Measurements from ENCODE around the gene ALAS1. TPM values are rescaled to one million over a fixed set of nuclear protein-coding genes. Genes with fewer than 3 reads are reported as not detected.

ALAS1 gene
- total and polyA plus RNA-seq, 2 of the 13 experiments (the other 11 are each of a cell fraction or from before 2014, with no cell fraction given) = 36.0 to 43.2 TPM

DNA sequence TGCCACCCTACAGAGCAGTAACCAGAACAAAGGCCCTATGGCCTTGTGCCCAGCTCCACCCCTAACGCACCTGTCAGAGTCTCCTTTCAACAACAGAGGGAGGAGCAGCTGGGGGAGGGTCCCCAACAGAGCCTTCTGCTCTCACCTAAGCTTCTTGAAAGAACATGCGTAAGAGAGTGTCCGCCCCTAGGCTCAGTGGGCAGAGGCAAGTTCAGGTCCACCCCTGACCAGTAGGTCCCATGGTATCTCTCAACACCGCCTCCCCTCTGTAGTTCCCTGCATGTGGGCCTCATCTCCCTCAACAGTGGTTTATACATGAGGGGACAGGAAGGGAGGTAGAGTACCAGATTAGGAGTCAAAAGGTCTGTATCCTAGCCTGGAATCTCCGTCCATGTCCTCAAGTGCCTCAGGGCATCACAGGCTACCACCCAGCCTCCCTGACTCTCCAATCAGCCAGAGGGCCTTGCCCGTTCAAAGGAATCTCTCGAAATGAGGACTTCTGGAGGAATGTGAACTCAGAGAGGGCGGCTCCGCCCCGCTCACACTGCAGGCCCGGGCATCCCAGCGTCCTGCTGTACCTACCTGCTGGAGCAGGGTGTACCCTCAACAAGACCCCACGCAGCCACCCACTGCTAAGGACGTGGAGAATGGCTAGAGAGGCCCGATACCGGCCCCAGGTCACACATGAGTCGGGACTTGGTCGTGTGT is 44.4 kb upstream of the ALAS1 start:
- peaks cover 7 to 20% of the 10 kb centered on the region in 2 experiments; a peak in 4 of 5 replicates for H3K36me3 ChIP-seq (replicated peaks in 1 of 2; ENCODE audit: control insufficient read depth in 1 of 2, insufficient read depth in 2 of 2, low read length in 2 of 2)
- ChIA-PET POLR2A (interaction anchor here (0.8 to 2.7 kb wide), 10 partner anchors 10 to 211 kb away, joined by 3 to 30 read pairs (median 12); partner anchors contain the start of genes ACY1, DUSP7, GLYCTK and PARP3), CTCF (ENCODE audit: low intra/inter-chr PET ratio, low total read pairs) (no interaction called here)
- 0% methylated on average over 1 of the region's 18 CpGs for WGBS (ENCODE audit: low lambda C conversion rate)
- intact Hi-C loops (cut with micrococcal nuclease; ENCODE audit: unreplicated experiment) = loop anchor here (2.0 kb wide), 1 partner anchor 57 kb away; no protein-coding TSS in a partner anchor
- FAIRE-seq = peak; percentile 63
- DNase-seq (ENCODE audit: low spot score) = peak; percentile 48
- BruUV-seq (replicated peaks) = TSS peak; percentile 73
- H3K79me2 ChIP-seq (ENCODE audit: insufficient read depth, low read length) = peaks cover 6% of the 10 kb centered on the region
- H3K4me1 ChIP-seq (ENCODE audit: insufficient read depth, low read length) = peaks cover 36% of the 10 kb centered on the region
- ATAC-seq = peak; percentile 57
- peak overlapping the region; percentile 84 to 87 (median 85) for H3K4me3 ChIP-seq (replicated peaks in 1 of 3; ENCODE audit: insufficient read depth in 1 of 3, low read depth in 2 of 3, low read length in 3 of 3)
- no peak overlapping the region for H2AFZ ChIP-seq (ENCODE audit: low read length)
- no peaks in the 10 kb centered on the region for H3K27me3 ChIP-seq (ENCODE audit: control insufficient read depth in 1 of 2, insufficient read depth in 2 of 2, low read length in 2 of 2)
- peak overlapping the region; percentile 90 for H3K27ac ChIP-seq (ENCODE audit: extremely low read length, insufficient read depth, low read length)
- peak overlapping the region; percentile 96 for H3K4me2 ChIP-seq (ENCODE audit: low read depth, low read length)
- H4K20me1 ChIP-seq (ENCODE audit: insufficient read depth, low read length) = no peaks in the 10 kb centered on the region
- no peaks in the 10 kb centered on the region for H3K9me3 ChIP-seq (ENCODE audit: low read length)
- in situ Hi-C loops (cut with HindIII; ENCODE audit: extremely low pct_ligation_motif_present, low pct_unique_long_range_greater_than_20kb) = no loop called here
- H3K9ac ChIP-seq (ENCODE audit: insufficient read depth, low read depth, low read length) = peak overlapping the region; percentile 77
- 0 out of 2 replicates have a peak, but pooled peaks have one; percentile 15 for TF ChIP-seq ZNF343 (CRISPR knock-in tag; IDR thresholded peaks at IDR 0.05)
- TF ChIP-seq ZNF549 (CRISPR knock-in tag; IDR thresholded peaks at IDR 0.05) = no peak
- TF ChIP-seq ZFP1 (CRISPR knock-in tag; IDR thresholded peaks at IDR 0.05) = no peak
- peak; percentile 14; the same call in 1 of the 2 replicates for TF ChIP-seq SOX5 (CRISPR knock-in tag; IDR thresholded peaks at IDR 0.05; ENCODE audit: borderline replicate concordance)
- no peak for TF ChIP-seq ZNF333 (CRISPR knock-in tag; IDR thresholded peaks at IDR 0.05; ENCODE audit: borderline replicate concordance)
- TF ChIP-seq ZNF230 (CRISPR knock-in tag; IDR thresholded peaks at IDR 0.05) = 0 out of 2 replicates have a peak, but pooled peaks have one; percentile 6
- TF ChIP-seq, protein P1, sequence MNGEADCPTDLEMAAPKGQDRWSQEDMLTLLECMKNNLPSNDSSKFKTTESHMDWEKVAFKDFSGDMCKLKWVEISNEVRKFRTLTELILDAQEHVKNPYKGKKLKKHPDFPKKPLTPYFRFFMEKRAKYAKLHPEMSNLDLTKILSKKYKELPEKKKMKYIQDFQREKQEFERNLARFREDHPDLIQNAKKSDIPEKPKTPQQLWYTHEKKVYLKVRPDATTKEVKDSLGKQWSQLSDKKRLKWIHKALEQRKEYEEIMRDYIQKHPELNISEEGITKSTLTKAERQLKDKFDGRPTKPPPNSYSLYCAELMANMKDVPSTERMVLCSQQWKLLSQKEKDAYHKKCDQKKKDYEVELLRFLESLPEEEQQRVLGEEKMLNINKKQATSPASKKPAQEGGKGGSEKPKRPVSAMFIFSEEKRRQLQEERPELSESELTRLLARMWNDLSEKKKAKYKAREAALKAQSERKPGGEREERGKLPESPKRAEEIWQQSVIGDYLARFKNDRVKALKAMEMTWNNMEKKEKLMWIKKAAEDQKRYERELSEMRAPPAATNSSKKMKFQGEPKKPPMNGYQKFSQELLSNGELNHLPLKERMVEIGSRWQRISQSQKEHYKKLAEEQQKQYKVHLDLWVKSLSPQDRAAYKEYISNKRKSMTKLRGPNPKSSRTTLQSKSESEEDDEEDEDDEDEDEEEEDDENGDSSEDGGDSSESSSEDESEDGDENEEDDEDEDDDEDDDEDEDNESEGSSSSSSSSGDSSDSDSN (CRISPR knock-in tag; IDR thresholded peaks at IDR 0.05) = peak; percentile 1; the same call in 1 of the 2 replicates
- TF ChIP-seq POLR2A (IDR thresholded peaks at IDR 0.05; ENCODE audit: insufficient read depth in 1 of 2, low read depth in 2 of 2, low read length in 2 of 2) = 0 out of 4 replicates have a peak, but pooled peaks of 1 of the 2 experiments have one; percentile 18
- peak; percentile 34; the same call in 1 of the 2 replicates for TF ChIP-seq SP5 (CRISPR knock-in tag; IDR thresholded peaks at IDR 0.05; ENCODE audit: borderline replicate concordance, low read depth)
- TF ChIP-seq ZC3H13 (CRISPR knock-in tag; IDR thresholded peaks at IDR 0.05) = 0 out of 2 replicates have a peak, but pooled peaks have one; percentile 4
- TF ChIP-seq ZNF619 (CRISPR knock-in tag; IDR thresholded peaks at IDR 0.05) = 0 out of 2 replicates have a peak, but pooled peaks have one; percentile 21
- TF ChIP-seq, protein P2, sequence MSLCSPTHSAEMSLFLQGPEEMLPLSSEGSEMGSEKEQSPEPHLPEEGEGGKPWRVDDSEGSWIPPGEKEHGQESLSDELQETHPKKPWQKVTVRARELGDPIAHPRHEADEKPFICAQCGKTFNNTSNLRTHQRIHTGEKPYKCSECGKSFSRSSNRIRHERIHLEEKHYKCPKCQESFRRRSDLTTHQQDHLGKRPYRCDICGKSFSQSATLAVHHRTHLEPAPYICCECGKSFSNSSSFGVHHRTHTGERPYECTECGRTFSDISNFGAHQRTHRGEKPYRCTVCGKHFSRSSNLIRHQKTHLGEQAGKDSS (CRISPR knock-in tag; IDR thresholded peaks at IDR 0.05; ENCODE audit: borderline replicate concordance, low read depth) = 0 out of 2 replicates have a peak, but pooled peaks have one; percentile 37
- TF ChIP-seq KDM5A (IDR thresholded peaks at IDR 0.05; ENCODE audit: borderline replicate concordance, low read length) = no peak
- TF ChIP-seq SOX13 (IDR thresholded peaks at IDR 0.05) = no peak
- TF ChIP-seq SOX13 (CRISPR knock-in tag; conservative IDR thresholded peaks at IDR 0.05 in 1 of 2, IDR thresholded peaks at IDR 0.05 in 1 of 2) = peak in 1 of 2 experiments; percentile 53; a peak in 1 of 4 replicates
- 0 out of 2 replicates have a peak, but pooled peaks have one; percentile 31 for TF ChIP-seq PPARG (CRISPR knock-in tag; conservative IDR thresholded peaks at IDR 0.05)
- peak; percentile 46; the same call in 1 of the 2 replicates for TF ChIP-seq NCOA1 (CRISPR knock-in tag; IDR thresholded peaks at IDR 0.05)
- peak; percentile 25 for TF ChIP-seq TEAD3 (CRISPR knock-in tag; optimal IDR thresholded peaks at IDR 0.05; ENCODE audit: borderline replicate concordance)
- TF ChIP-seq NCOA2 (CRISPR knock-in tag; IDR thresholded peaks at IDR 0.05) = 0 out of 2 replicates have a peak, but pooled peaks have one; percentile 18
- no peak for TF ChIP-seq FOXM1 (CRISPR knock-in tag; IDR thresholded peaks at IDR 0.05)
- TF ChIP-seq ZNF124 (CRISPR knock-in tag; IDR thresholded peaks at IDR 0.05) = 0 out of 2 replicates have a peak, but pooled peaks have one; percentile 46

Data from HepG2 (cell line).